ENCODE results near the gene CABCOCO1. TPM values are rescaled to one million over a fixed set of nuclear protein-coding genes. Genes with fewer than 3 reads are reported as not detected.
"Not testable (repeated sequence)": the region's sequence is repeated elsewhere in the genome, so short reads cannot be mapped to it uniquely, and the experiment has no call there.

CABCOCO1 gene
- total and polyA plus RNA-seq, 9 donors: 0.12 to 1.0 (median 0.25) TPM; not detected in 1

GRCh38 chr10:61705022-61705613 lies 42.4 kb downstream of the CABCOCO1 start:
- no peaks in the 10 kb centered on the region for H3K27me3 ChIP-seq (ENCODE audit: control insufficient read depth, insufficient read depth, low read length)
- no peak overlapping the region for H3K27ac ChIP-seq (ENCODE audit: low read length)
- WGBS (ENCODE audit: insufficient coverage): 100% methylated on average over 1 of the region's 1 CpG
- no peaks in the 10 kb centered on the region for H3K9me3 ChIP-seq (replicated peaks; ENCODE audit: control insufficient read depth, low read depth, low read length)
- no peaks in the 10 kb centered on the region for H3K4me1 ChIP-seq (ENCODE audit: control insufficient read depth, insufficient read depth, low read length)
- DNase-seq: no peak
- no peak overlapping the region for H3K4me3 ChIP-seq (ENCODE audit: low read length)
- no peaks in the 10 kb centered on the region for H3K36me3 ChIP-seq (ENCODE audit: control insufficient read depth, insufficient read depth, low read length)

DNA sequence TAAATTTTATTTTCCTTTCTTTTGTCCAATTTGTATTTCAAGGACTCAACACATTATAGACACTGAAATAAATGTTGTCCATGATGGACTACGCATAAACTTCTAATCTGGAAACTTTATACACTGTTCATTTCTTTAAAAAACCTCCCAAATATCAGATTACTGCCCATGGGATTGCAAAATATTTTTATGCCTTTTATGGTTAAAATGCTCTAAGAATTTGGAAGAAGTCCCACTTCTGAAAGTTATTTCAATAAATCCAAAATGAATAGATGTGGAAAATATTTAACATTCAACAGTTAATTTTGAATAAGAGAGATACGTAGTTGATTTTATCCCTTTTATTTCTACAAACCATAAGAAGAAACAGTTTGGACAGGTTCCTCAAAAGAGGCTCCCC lies 46.1 kb downstream of the CABCOCO1 start:
- H3K27ac ChIP-seq (ENCODE audit: low read length): no peak overlapping the region
- H3K4me3 ChIP-seq (ENCODE audit: low read length): no peak overlapping the region
- no peaks in the 10 kb centered on the region for H3K9me3 ChIP-seq (replicated peaks; ENCODE audit: control insufficient read depth, low read depth, low read length)
- no CpG with 5 or more reads among the region's 2 CpGs for WGBS (ENCODE audit: insufficient coverage)
- no peaks in the 10 kb centered on the region for H3K27me3 ChIP-seq (ENCODE audit: control insufficient read depth, insufficient read depth, low read length)
- peak; percentile 67 for DNase-seq
- no peaks in the 10 kb centered on the region for H3K36me3 ChIP-seq (ENCODE audit: control insufficient read depth, insufficient read depth, low read length)
- no peaks in the 10 kb centered on the region for H3K4me1 ChIP-seq (ENCODE audit: control insufficient read depth, insufficient read depth, low read length)

DNA sequence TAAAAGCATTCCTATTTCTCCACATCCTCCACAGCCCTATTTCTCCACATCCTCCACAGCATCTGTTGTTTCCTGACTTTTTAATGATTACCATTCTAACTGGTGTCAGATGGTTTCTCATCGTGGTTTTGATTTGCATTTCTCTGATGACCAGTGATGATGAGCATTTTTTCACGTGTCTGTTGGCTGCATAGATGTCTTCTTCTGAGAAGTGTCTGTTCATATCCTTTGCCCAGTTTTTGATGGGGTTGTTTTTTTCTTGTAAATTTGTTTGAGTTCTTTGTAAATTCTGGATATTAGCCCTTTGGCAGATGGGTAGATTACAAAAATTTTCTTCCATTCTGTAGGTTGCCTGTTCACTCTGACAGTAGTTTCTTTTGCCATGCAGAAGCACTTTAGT lies 49.4 kb downstream of the CABCOCO1 start:
- H3K4me1 ChIP-seq (ENCODE audit: control insufficient read depth, insufficient read depth, low read length); H3K36me3 ChIP-seq (ENCODE audit: control insufficient read depth, insufficient read depth, low read length); DNase-seq; H3K4me3 ChIP-seq (ENCODE audit: low read length); H3K9me3 ChIP-seq (replicated peaks; ENCODE audit: control insufficient read depth, low read depth, low read length); H3K27me3 ChIP-seq (ENCODE audit: control insufficient read depth, insufficient read depth, low read length); H3K27ac ChIP-seq (ENCODE audit: low read length): not testable (repeated sequence)
- WGBS (ENCODE audit: insufficient coverage): no CpG with 5 or more reads among the region's 2 CpGs

DNA sequence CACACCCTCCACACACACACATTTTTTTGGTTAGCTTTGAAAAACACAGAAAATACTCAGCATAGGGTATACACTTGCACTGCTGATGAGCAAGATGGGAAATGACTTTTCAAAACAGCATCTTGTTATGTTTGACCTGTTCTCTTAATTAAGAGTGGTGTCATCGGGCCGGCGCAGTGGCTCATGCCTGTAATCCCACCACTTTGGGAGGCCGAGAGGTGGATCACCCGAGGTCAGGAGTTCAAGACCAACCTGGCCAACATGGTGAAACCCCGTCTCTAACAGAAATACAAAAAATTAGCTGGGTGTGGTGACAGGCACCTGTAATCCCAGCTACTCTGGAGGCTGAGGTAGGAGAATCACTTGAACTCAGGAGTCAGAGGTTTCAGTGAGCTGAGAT lies 56.7 kb downstream of the CABCOCO1 start:
- not testable (repeated sequence) for DNase-seq; H3K27me3 ChIP-seq (ENCODE audit: control insufficient read depth, insufficient read depth, low read length); H3K36me3 ChIP-seq (ENCODE audit: control insufficient read depth, insufficient read depth, low read length); H3K4me3 ChIP-seq (ENCODE audit: low read length); H3K27ac ChIP-seq (ENCODE audit: low read length); H3K9me3 ChIP-seq (replicated peaks; ENCODE audit: control insufficient read depth, low read depth, low read length); H3K4me1 ChIP-seq (ENCODE audit: control insufficient read depth, insufficient read depth, low read length)
- 92% methylated on average over 4 of the region's 6 CpGs for WGBS (ENCODE audit: insufficient coverage)

DNA sequence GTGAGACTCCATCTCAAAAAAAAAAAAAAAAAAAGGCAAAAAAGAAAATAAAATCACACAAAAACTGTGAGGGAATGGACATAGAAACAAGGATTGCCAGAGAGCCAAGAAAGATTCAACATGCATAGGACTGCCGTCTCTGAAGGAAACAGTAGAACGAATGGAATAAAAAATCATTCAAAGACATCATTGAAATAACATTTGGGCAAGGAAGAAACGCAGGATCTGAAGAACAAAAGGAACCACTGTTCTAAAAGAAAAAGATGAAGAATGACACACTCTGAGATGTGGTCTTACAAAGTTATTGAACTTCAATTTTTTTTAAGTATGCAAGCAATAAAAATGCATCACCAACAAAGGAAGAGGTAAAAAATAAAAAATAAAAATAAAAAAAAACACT lies 57.2 kb downstream of the CABCOCO1 start:
- no peak for DNase-seq
- H3K9me3 ChIP-seq (replicated peaks; ENCODE audit: control insufficient read depth, low read depth, low read length): no peaks in the 10 kb centered on the region
- no peak overlapping the region for H3K4me3 ChIP-seq (ENCODE audit: low read length)
- no peaks in the 10 kb centered on the region for H3K36me3 ChIP-seq (ENCODE audit: control insufficient read depth, insufficient read depth, low read length)
- no peaks in the 10 kb centered on the region for H3K4me1 ChIP-seq (ENCODE audit: control insufficient read depth, insufficient read depth, low read length)
- no peak overlapping the region for H3K27ac ChIP-seq (ENCODE audit: low read length)
- no CpG with 5 or more reads among the region's 3 CpGs for WGBS (ENCODE audit: insufficient coverage)
- H3K27me3 ChIP-seq (ENCODE audit: control insufficient read depth, insufficient read depth, low read length): no peaks in the 10 kb centered on the region

GRCh38 chr10:61721431-61721830 lies 58.7 kb downstream of the CABCOCO1 start:
- H3K27me3 ChIP-seq (ENCODE audit: control insufficient read depth, insufficient read depth, low read length): no peaks in the 10 kb centered on the region
- H3K4me1 ChIP-seq (ENCODE audit: control insufficient read depth, insufficient read depth, low read length): no peaks in the 10 kb centered on the region
- H3K4me3 ChIP-seq (ENCODE audit: low read length): no peak overlapping the region
- WGBS (ENCODE audit: insufficient coverage): no CpG with 5 or more reads among the region's 4 CpGs
- no peaks in the 10 kb centered on the region for H3K9me3 ChIP-seq (replicated peaks; ENCODE audit: control insufficient read depth, low read depth, low read length)
- DNase-seq: no peak
- H3K27ac ChIP-seq (ENCODE audit: low read length): no peak overlapping the region
- H3K36me3 ChIP-seq (ENCODE audit: control insufficient read depth, insufficient read depth, low read length): no peaks in the 10 kb centered on the region

GRCh38 chr10:61725221-61725620 lies 62.5 kb downstream of the CABCOCO1 start:
- H3K36me3 ChIP-seq (ENCODE audit: control insufficient read depth, insufficient read depth, low read length); H3K9me3 ChIP-seq (replicated peaks; ENCODE audit: control insufficient read depth, low read depth, low read length); DNase-seq; H3K27ac ChIP-seq (ENCODE audit: low read length); H3K27me3 ChIP-seq (ENCODE audit: control insufficient read depth, insufficient read depth, low read length); H3K4me1 ChIP-seq (ENCODE audit: control insufficient read depth, insufficient read depth, low read length); H3K4me3 ChIP-seq (ENCODE audit: low read length): not testable (repeated sequence)
- no CpG with 5 or more reads among the region's 2 CpGs for WGBS (ENCODE audit: insufficient coverage)

DNA sequence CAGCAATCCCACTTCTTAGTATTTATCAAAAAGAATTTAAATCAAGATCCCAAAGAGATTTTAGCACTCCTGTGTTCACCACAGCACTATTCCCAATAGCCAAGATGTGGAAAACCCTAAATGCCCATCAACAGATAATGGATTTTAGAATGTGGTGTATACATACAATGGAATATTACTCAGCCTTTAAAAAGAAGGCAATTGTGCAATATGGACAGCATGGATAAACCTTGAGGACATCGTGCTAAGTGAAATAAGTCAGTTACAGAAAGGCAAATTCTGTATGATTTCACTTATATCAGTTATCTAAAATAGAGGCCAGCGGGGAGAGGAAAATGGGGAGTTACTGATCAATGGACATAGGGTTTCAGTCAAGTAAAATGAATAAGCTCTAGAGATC lies 66.9 kb downstream of the CABCOCO1 start:
- Histone ChIP-seq H3K4me1 (ENCODE audit: control insufficient read depth, insufficient read depth, low read length) (no peaks in the 10 kb centered on the region), H3K9me3 (replicated peaks; ENCODE audit: control insufficient read depth, low read depth, low read length) (no peaks in the 10 kb centered on the region), H3K4me3 (ENCODE audit: low read length) (no peak overlapping the region), H3K27ac (ENCODE audit: low read length) (no peak overlapping the region), H3K27me3 (ENCODE audit: control insufficient read depth, insufficient read depth, low read length) (no peaks in the 10 kb centered on the region), H3K36me3 (ENCODE audit: control insufficient read depth, insufficient read depth, low read length) (no peaks in the 10 kb centered on the region)
- no CpG with 5 or more reads among the region's 2 CpGs for WGBS (ENCODE audit: insufficient coverage)
- no peak for DNase-seq

DNA sequence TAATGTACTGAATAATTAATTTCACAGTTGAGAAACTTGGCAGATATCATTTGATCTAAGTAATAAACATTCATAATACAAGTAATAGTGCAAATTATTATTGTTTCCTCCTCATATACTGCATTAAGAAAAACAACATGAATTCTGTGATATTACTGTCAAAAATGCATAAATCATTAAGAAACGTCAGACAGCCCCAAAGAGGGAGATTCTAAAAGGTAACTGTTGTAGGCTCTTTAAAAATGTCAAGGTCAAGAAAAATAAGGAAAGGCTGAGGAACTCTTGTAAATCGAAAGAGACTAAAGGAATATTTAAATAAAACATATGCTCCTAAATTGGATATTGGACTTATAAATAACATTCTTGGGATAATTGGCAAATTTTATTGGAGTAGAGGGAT lies 67.9 kb downstream of the CABCOCO1 start:
- Histone ChIP-seq H3K36me3 (ENCODE audit: control insufficient read depth, insufficient read depth, low read length) (no peaks in the 10 kb centered on the region), H3K27ac (ENCODE audit: low read length) (no peak overlapping the region), H3K4me1 (ENCODE audit: control insufficient read depth, insufficient read depth, low read length) (no peaks in the 10 kb centered on the region), H3K27me3 (ENCODE audit: control insufficient read depth, insufficient read depth, low read length) (no peaks in the 10 kb centered on the region), H3K4me3 (ENCODE audit: low read length) (no peak overlapping the region), H3K9me3 (replicated peaks; ENCODE audit: control insufficient read depth, low read depth, low read length) (no peaks in the 10 kb centered on the region)
- WGBS (ENCODE audit: insufficient coverage): no CpG with 5 or more reads among the region's 2 CpGs
- no peak for DNase-seq

GRCh38 chr10:61731638-61732037 lies 68.9 kb downstream of the CABCOCO1 start:
- no peaks in the 10 kb centered on the region for H3K9me3 ChIP-seq (replicated peaks; ENCODE audit: control insufficient read depth, low read depth, low read length)
- H3K36me3 ChIP-seq (ENCODE audit: control insufficient read depth, insufficient read depth, low read length): no peaks in the 10 kb centered on the region
- H3K27ac ChIP-seq (ENCODE audit: low read length): no peak overlapping the region
- H3K4me1 ChIP-seq (ENCODE audit: control insufficient read depth, insufficient read depth, low read length): no peaks in the 10 kb centered on the region
- H3K27me3 ChIP-seq (ENCODE audit: control insufficient read depth, insufficient read depth, low read length): no peaks in the 10 kb centered on the region
- no peak overlapping the region for H3K4me3 ChIP-seq (ENCODE audit: low read length)
- no CpG with 5 or more reads among the region's 1 CpG for WGBS (ENCODE audit: insufficient coverage)
- DNase-seq: no peak

DNA sequence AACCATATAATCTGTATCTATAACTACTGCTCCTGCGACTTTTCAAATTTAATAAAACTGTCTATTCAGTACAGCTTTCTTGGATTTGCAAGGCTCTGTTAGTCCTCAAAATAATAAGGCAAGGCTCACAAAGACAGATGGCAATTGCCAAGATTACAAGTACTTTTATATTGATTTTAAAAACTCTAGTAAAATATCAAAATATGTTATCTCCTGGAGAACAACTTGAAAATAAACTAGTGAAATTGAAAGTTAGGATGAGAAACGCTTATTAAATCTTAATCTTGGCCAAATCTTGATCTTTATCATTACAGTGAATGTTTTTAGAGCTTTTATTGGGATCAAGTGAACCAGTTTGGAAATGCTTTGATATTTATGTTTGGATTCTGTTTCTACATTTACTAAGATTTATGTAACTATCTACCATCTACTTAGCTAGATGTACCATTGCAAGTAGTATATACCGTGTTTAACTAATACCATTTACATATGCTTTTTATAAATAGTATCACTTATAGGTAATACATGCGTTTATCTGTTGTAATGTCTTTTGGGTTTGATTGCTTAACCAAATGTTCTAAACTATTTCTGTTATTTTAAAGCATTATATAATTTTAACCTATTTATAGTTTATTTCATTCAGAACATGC lies 70.0 kb downstream of the CABCOCO1 start:
- Histone ChIP-seq H3K27ac (ENCODE audit: low read length) (no peak overlapping the region), H3K4me3 (ENCODE audit: low read length) (no peak overlapping the region), H3K27me3 (ENCODE audit: control insufficient read depth, insufficient read depth, low read length) (no peaks in the 10 kb centered on the region), H3K36me3 (ENCODE audit: control insufficient read depth, insufficient read depth, low read length) (no peaks in the 10 kb centered on the region), H3K9me3 (replicated peaks; ENCODE audit: control insufficient read depth, low read depth, low read length) (no peaks in the 10 kb centered on the region), H3K4me1 (ENCODE audit: control insufficient read depth, insufficient read depth, low read length) (no peaks in the 10 kb centered on the region)
- WGBS (ENCODE audit: insufficient coverage): no CpG with 5 or more reads among the region's 4 CpGs
- DNase-seq: no peak

All from muscle of leg (tissue), 11 donors.